SK-N-SH (cell line): ENCODE measurements around the gene FAIM2. TPM values are rescaled to one million over a fixed set of nuclear protein-coding genes. Genes with fewer than 3 reads are reported as not detected.

Experiments used
- CTCF ChIA-PET: fragments of 300-600, 350-600 bp; formaldehyde crosslinking; extraction: SDS; loops from one replicate; lab custom pipeline; 2021; lab: Yijun Ruan, JAX
- POLR2A ChIA-PET: fragments of 350-600 bp; sonication (Branson Sonifier 250); formaldehyde crosslinking; extraction: SDS; loops from one replicate; lab custom pipeline; 2020; ENCODE audit warnings: antibody characterized with exemption, inconsistent platforms; lab: Yijun Ruan, JAX
- DNase-seq: peaks from one replicate; pipeline ENCODE4 v3.0.0; 2012
- H2AFZ ChIP-seq: fragments of 200-600 bp; sonication (generic); 2 replicates; pipeline ENCODE4 v1.8.1; 2016; ENCODE audit warnings: antibody characterized with exemption, mild to moderate bottlenecking, low read depth
- H3F3A ChIP-seq: fragments of 200-600 bp; sonication (generic); replicated peaks from 2 replicates; pipeline ENCODE3; 2016; ENCODE audit warnings: antibody characterized with exemption, mild to moderate bottlenecking; ENCODE audit not compliant: insufficient read depth
- H3K27ac ChIP-seq, 2 experiments: fragments of 200-500 bp in 1 of 2; fragments of 200-600 bp in 1 of 2; sonication (Bioruptor generic) in 1 of 2; sonication (generic), shearing (Covaris generic) in 1 of 2; 2 replicates each; pipeline versions ENCODE4 v1.5.1 to v1.6.1; 2014 to 2016; ENCODE audit warnings: low read depth in 2 of 2, inconsistent platforms in 1 of 2, low read length in 1 of 2, mild to moderate bottlenecking in 1 of 2, mixed read lengths in 1 of 2
- H3K27me3 ChIP-seq: fragments of 200-600 bp; sonication (generic), shearing (Covaris generic); 2 replicates; pipeline ENCODE4 v1.6.1; 2016; ENCODE audit warnings: mixed run types; ENCODE audit not compliant: insufficient read depth
- H3K36me3 ChIP-seq, 2 experiments: fragments of 200-500 bp in 1 of 2; fragments of 200-600 bp in 1 of 2; sonication (Bioruptor generic) in 1 of 2; sonication (generic) in 1 of 2; replicated peaks in 1 of 2; 2 replicates each; pipeline versions ENCODE3 to v1.5.1; 2014 to 2016; ENCODE audit warnings: low read length in 1 of 2, mild to moderate bottlenecking in 1 of 2; ENCODE audit not compliant: insufficient read depth in 2 of 2, control insufficient read depth in 1 of 2
- H3K4me1 ChIP-seq, 2 experiments: fragments of 200-500 bp in 1 of 2; fragments of 200-600 bp in 1 of 2; sonication (Bioruptor generic) in 1 of 2; sonication (generic), shearing (Covaris generic) in 1 of 2; 2 replicates each; pipeline versions ENCODE4 v1.5.1 to v1.6.1; 2014 to 2016; ENCODE audit warnings: low read depth in 1 of 2, low read length in 1 of 2, mixed run types in 1 of 2; ENCODE audit not compliant: insufficient read depth in 2 of 2, control insufficient read depth in 1 of 2
- H3K4me2 ChIP-seq: fragments of 200-600 bp; sonication (generic), shearing (Covaris generic); 2 replicates; pipeline ENCODE4 v1.6.1; 2017; ENCODE audit warnings: mixed run types
- H3K4me3 ChIP-seq, 2 experiments: fragments of 200-500 bp in 1 of 2; fragments of 200-600 bp in 1 of 2; sonication (Bioruptor generic) in 1 of 2; sonication (generic), shearing (Covaris generic) in 1 of 2; 2 replicates each; pipeline versions ENCODE4 v1.5.1 to v1.8.1; 2014 to 2016; ENCODE audit warnings: low read depth in 2 of 2, inconsistent platforms in 1 of 2, low read length in 1 of 2, mild to moderate bottlenecking in 1 of 2, mixed read lengths in 1 of 2, moderate library complexity in 1 of 2
- H3K79me2 ChIP-seq: fragments of 200-600 bp; sonication (generic); 2 replicates; pipeline ENCODE4 v1.8.1; 2017; ENCODE audit warnings: mild to moderate bottlenecking; ENCODE audit not compliant: insufficient read depth
- H3K9ac ChIP-seq: fragments of 200-600 bp; sonication (generic); 2 replicates; pipeline ENCODE4 v1.6.1; 2017; ENCODE audit warnings: mixed run types
- H3K9me2 ChIP-seq: fragments of 200-600 bp; sonication (generic); 2 replicates; pipeline ENCODE4 v1.6.1; 2017; ENCODE audit warnings: mixed run types
- H3K9me3 ChIP-seq: fragments of 200-600 bp; sonication (generic); 2 replicates; pipeline ENCODE4 v1.6.1; 2017; ENCODE audit warnings: mixed run types, mild to moderate bottlenecking, moderate library complexity
- H4K20me1 ChIP-seq: fragments of 200-600 bp; sonication (generic); 2 replicates; pipeline ENCODE4 v1.6.1; 2017; ENCODE audit warnings: mild to moderate bottlenecking, mixed run types; ENCODE audit not compliant: insufficient read depth
- CTCF ChIP-seq: fragments of 200-600 bp; sonication (generic); IDR thresholded peaks from 2 replicates; pipeline ENCODE4 v1.6.1; 2017; ENCODE audit warnings: antibody characterized with exemption, mild to moderate bottlenecking, moderate library complexity
- ELF1 ChIP-seq: IDR thresholded peaks from 2 replicates; pipeline ENCODE4 v1.4.0; 2012
- EP300 ChIP-seq, 2 experiments: IDR thresholded peaks; 2 replicates each; pipeline versions ENCODE4 v1.4.0 to v1.6.1; 2012; ENCODE audit warnings: borderline replicate concordance in 1 of 2, low read depth in 1 of 2, low read length in 1 of 2
- FOXJ3 ChIP-seq: sonication (generic); formaldehyde crosslinking; IDR thresholded peaks from 2 replicates; pipeline ENCODE4 v1.5.1; 2020; ENCODE audit warnings: mild to moderate bottlenecking, missing genetic modification reagents
- GABPA ChIP-seq: IDR thresholded peaks from 2 replicates; pipeline ENCODE4 v1.4.0; 2012; ENCODE audit warnings: low read depth, mild to moderate bottlenecking
- JUND ChIP-seq: IDR thresholded peaks from 2 replicates; pipeline ENCODE4 v1.4.0; 2012
- MXI1 ChIP-seq: IDR thresholded peaks from 2 replicates; pipeline ENCODE4 v1.6.1; 2012; ENCODE audit warnings: mild to moderate bottlenecking, low read depth, low read length, improper control_type of control experiment
- PBX3 ChIP-seq: IDR thresholded peaks from 2 replicates; pipeline ENCODE4; 2012
- REST ChIP-seq: IDR thresholded peaks from 2 replicates; pipeline ENCODE4 v1.6.1; 2012; ENCODE audit warnings: mild to moderate bottlenecking, low read depth, low read length, moderate library complexity
- RFX5 ChIP-seq: IDR thresholded peaks from 2 replicates; pipeline ENCODE4 v1.6.1; 2012; ENCODE audit warnings: mild to moderate bottlenecking, improper control_type of control experiment, low read length
- RXRA ChIP-seq: IDR thresholded peaks from 2 replicates; pipeline ENCODE4 v1.4.0; 2012; ENCODE audit warnings: low read depth, mild to moderate bottlenecking, borderline replicate concordance
- TCF12 ChIP-seq: IDR thresholded peaks from 2 replicates; pipeline ENCODE4 v1.4.0; 2012
- TEAD4 ChIP-seq: IDR thresholded peaks from 2 replicates; pipeline ENCODE4 v1.4.0; 2012; ENCODE audit warnings: mild to moderate bottlenecking, borderline replicate concordance; ENCODE audit not compliant: insufficient read depth
- USF1 ChIP-seq: IDR thresholded peaks from 2 replicates; pipeline ENCODE4 v1.4.0; 2012; ENCODE audit warnings: low read depth, borderline replicate concordance
- USF2 ChIP-seq: fragments of 150-350 bp; IDR thresholded peaks from 2 replicates; pipeline ENCODE4 v1.6.1; 2017; ENCODE audit warnings: antibody characterized with exemption, low read length, low read depth, borderline replicate concordance
- YY1 ChIP-seq: IDR thresholded peaks from 2 replicates; pipeline ENCODE4 v1.4.0; 2012; ENCODE audit warnings: low read depth, mild to moderate bottlenecking
- ZBTB33 ChIP-seq: IDR thresholded peaks from 2 replicates; pipeline ENCODE4 v1.4.0; 2012; ENCODE audit warnings: low read depth, borderline replicate concordance
- whole genome bisulfite sequencing: methylation state at CpG from one replicate; pipeline ENCODE4 v1.1.6; 2017; ENCODE audit warnings: low lambda C conversion rate; 5-methylcytosine and 5-hydroxymethylcytosine counted together
- polyA plus RNA-seq, 3 experiments: library from polyadenylated mRNA; depleted of rRNA; stranded (reverse); fragments of >200 nt; gene quantifications; 2 replicates each; pipeline ENCODE4 v1.2.3, GENCODE V29; 2012

The FAIM2 gene
- polyA plus RNA-seq, 1 of the 3 experiments (the other 2 are of a cell fraction), result 11.3 TPM

GRCh38 chr12:49876070-49876469 lies 27.6 kb downstream of the FAIM2 start:
- no peaks in the 10 kb centered on the region for H4K20me1 ChIP-seq
- CTCF ChIA-PET, result interaction anchor here (1.6 kb wide), 1 partner anchor 9 kb away, joined by 7 read pairs; no protein-coding TSS in a partner anchor

More at GRCh38 chr12:49876070-49876469, 27.6 kb downstream of the FAIM2 start:
- no peaks in the 10 kb centered on the region for H3K79me2 ChIP-seq
- TF ChIP-seq REST (no peak), ZBTB33 (no peak), TCF12 (no peak), EP300 (IDR thresholded peaks at IDR 0.05; ENCODE audit: borderline replicate concordance in 1 of 2, low read depth in 1 of 2, low read length in 1 of 2) (no peak), USF2 (no peak), TEAD4 (no peak), RFX5 (no peak), CTCF (no peak), RXRA (no peak), PBX3 (no peak), MXI1 (no peak), JUND (no peak), FOXJ3 (CRISPR knock-in tag) (no peak), ELF1 (no peak), GABPA (no peak), YY1 (no peak), USF1 (no peak)
- H3K4me1 ChIP-seq, result peaks cover 15 to 33% of the 10 kb centered on the region in 2 experiments
- peaks cover 16% of the 10 kb centered on the region for H3F3A ChIP-seq
- no peaks in the 10 kb centered on the region for H3K36me3 ChIP-seq
- H2AFZ ChIP-seq, result no peak overlapping the region
- POLR2A ChIA-PET, result no interaction called here
- H3K4me3 ChIP-seq, result no peak overlapping the region
- no peak for DNase-seq
- no peak overlapping the region for H3K27ac ChIP-seq
- no peaks in the 10 kb centered on the region for H3K9me2 ChIP-seq
- no peak overlapping the region for H3K4me2 ChIP-seq
- 91% methylated on average over 3 of the region's 3 CpGs for WGBS
- no peak overlapping the region for H3K9ac ChIP-seq
- H3K9me3 ChIP-seq, result no peaks in the 10 kb centered on the region
- H3K27me3 ChIP-seq, result no peaks in the 10 kb centered on the region
